Stimulated activated naive CD8-positive, alpha-beta T cell treated with anti-CD3 and anti-CD28 coated beads, Interleukin-15, Interleukin-2, amounts not matched to agents 100 U/mL and 50 U/mL, for 24 hours (primary cell): Measurements from ENCODE around the gene PALM.

Source experiments
- ATAC-seq: fragments of 150-1000 bp; cut with Tn5 transposase; one replicate; pipeline ENCODE4 v1.10.0; 2021
- DNase-seq: peaks from one replicate; pipeline ENCODE4 v3.0.0; 2021

Gene PALM

GRCh38 chr19:752652-753517 lies 44.1 kb downstream of the PALM start:
- no peak for DNase-seq
- no peak for ATAC-seq

- DNase-seq (no peak), ATAC-seq (no peak)
Measured at GRCh38 chr19:754530-754929, 45.8 kb downstream of the PALM start.

DNA sequence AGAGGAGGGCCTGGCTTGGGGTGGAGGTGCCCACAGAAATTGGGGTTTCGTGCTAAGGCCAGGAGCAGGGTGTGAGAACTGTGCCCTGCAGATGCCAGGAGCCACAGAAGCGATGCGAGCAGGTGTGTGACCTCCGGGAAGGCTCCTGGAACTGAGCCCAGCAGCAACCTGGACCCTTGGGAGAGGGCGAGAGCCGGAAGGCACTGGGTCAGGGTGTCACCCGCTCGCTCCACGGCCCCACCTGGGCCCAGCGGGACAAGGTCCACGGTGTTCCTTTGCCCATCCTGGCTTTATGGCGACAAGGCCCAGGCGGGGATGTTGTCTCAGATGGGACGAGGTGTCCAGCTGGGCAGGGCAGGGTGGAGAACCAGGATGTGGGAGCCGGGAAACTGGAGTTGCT lies 46.3 kb downstream of the PALM start:
- no peak for DNase-seq
- ATAC-seq, result no peak

DNA sequence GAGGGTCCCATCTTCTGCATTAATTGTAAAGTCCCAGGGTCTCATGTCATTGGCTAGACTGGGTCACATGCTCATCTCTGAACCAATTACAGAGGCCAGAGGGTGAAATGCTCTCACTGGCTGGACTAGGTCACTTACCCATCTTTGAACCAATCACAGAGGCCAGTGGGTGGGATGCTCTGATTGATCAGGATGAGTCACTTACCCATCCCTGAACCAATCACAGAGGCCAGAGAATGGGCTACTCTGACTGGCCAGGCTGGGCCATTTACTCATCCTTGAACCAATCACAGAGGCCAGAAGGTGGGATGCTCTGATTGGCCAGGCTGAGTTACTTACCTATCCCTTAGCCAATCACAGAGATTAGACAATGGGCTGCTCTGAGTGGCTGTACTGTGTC lies 47.5 kb downstream of the PALM start:
- ATAC-seq (peak; percentile 72), DNase-seq (peak; percentile 21)

DNA sequence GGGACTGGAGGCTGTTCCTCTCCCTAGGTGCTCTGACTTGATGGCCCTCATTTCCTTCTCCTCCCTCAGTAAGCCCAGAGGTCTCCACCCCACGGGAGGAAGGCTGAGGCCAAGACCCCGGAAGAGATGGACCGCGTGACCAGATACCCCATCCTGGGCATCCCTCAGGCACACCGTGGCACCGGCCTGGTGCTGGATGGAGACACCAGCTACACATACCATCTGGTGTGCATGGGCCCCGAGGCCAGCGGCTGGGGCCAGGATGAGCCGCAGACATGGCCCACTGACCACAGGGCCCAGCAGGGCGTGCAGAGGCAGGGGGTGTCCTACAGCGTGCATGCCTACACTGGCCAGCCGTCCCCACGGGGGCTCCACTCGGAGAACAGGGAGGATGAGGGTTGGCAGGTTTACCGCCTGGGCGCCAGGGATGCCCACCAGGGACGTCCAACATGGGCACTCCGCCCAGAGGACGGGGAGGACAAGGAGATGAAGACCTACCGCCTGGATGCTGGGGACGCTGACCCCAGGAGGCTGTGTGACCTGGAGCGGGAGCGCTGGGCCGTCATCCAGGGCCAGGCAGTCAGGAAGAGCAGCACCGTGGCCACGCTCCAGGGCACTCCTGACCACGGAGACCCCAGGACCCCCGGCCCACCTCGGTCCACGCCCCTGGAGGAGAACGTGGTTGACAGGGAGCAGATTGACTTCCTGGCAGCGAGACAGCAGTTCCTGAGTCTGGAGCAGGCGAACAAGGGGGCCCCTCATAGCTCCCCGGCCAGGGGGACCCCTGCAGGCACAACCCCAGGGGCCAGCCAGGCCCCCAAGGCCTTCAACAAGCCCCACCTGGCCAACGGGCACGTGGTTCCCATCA lies 48.3 kb downstream of the PALM start:
- ATAC-seq (no peak), DNase-seq (no peak)

DNA sequence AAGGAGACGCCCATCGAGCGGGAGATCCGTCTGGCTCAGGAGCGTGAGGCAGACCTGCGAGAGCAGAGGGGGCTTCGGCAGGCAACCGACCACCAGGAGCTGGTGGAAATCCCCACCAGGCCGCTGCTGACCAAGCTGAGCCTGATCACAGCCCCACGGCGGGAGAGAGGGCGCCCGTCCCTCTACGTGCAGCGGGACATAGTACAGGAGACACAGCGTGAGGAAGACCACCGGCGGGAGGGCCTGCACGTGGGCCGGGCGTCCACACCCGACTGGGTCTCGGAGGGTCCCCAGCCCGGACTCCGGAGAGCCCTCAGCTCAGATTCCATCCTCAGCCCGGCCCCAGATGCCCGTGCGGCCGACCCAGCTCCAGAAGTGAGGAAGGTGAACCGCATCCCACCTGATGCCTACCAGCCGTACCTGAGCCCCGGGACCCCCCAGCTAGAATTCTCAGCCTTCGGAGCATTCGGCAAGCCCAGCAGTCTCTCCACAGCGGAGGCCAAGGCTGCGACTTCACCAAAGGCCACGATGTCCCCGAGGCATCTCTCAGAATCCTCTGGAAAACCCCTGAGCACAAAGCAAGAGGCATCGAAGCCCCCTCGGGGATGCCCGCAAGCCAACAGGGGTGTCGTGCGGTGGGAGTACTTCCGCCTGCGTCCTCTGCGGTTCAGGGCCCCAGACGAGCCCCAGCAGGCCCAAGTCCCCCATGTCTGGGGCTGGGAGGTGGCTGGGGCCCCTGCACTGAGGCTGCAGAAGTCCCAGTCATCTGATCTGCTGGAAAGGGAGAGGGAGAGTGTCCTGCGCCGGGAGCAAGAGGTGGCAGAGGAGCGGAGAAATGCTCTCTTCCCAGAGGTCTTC lies 49.3 kb downstream of the PALM start:
- no peak for ATAC-seq
- DNase-seq, result no peak

DNA sequence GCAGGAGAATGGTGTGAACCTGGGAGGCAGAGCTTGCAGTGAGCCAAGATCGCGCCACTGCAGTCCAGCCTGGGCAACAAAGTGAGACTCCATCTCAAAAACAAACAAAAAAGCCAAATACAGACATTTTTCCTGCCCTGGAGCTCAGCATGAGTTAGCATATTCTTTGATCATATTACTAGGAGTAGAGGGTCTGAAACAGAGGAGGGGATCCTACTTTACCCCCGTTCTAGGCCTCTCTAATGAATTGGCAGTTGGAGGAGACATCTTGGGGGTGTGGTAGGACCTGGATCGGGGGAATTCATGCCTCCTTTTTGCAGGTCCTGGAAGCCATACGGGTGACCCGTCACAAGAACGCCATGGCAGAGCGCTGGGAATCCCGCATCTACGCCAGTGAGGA lies 54.4 kb downstream of the PALM start:
- no peak for DNase-seq
- no peak for ATAC-seq

DNA sequence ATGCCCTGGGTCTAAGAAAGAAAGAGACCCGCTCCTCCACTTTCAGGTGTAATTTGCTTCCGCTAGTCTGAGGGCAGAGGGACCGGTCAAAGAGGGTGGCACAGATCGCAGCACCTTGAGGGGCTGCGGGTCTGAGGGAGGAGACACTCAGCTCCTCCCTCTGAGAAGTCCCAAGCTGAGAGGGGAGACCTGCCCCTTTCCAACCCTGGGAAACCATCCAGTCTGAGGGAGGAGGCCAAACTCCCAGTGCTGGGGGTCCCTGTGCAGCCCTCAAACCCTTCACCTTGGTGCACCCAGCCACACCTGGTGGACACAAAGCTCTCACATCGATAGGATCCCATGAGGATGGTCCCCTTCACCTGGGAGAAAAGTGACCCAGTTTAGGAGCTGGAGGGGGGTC lies 55.1 kb downstream of the PALM start:
- ATAC-seq (no peak), DNase-seq (no peak)

DNA sequence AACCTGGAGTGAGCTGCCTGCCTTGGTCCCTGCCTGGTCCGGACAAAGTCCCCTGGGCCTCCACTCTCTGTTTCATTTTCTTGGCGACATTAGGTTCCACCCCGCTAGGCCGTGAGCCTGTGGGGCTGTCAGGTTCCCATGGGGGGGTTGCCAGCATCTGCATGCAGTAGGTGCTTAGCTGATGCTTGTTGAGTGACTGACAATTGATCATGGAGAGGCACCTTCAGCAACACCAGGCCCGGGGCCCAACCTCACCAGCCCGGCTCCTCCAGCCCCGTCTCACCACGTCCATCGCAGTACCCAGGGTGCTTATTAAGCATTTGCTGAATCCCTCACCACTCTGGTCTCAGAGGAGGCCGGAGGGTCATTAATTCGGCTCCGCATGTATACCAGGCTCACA lies 55.6 kb downstream of the PALM start:
- no peak for DNase-seq

GRCh38 chr19:765179-765738 lies 56.5 kb downstream of the PALM start:
- ATAC-seq, result no peak
- no peak for DNase-seq

More for the DNA sequence above, 55.6 kb downstream of the PALM start:
- ATAC-seq, result no peak

- DNase-seq, result no peak
Measured at GRCh38 chr19:768424-768823, 59.7 kb downstream of the PALM start.

GRCh38 chr19:769616-770015 lies 60.9 kb downstream of the PALM start:
- ATAC-seq (no peak), DNase-seq (no peak)

More at GRCh38 chr19:768424-768823, 59.7 kb downstream of the PALM start:
- ATAC-seq, result no peak

DNA sequence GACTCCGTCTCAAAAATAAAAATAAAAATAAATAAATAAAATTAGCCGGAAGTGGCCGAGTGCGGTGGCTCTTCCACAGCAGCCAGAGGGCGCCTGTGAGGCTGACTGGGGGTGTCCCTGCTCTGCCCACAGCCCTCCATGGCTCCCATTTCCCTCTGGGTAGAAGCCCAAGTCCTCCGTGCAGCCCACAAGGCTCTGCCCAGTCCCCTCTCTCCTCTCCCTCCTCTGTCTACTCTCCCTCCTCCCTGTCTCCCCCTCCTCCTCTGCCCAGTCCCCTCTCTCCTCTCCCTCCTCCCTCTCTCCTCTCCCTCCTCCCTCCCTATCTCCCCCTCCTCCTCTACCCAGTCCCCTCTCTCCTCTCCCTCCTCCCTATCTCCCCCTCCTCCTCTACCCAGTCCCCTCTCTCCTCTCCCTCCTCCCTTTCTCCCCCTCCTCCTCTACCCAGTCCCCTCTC lies 62.6 kb downstream of the PALM start:
- DNase-seq, result peak; percentile 57
- no peak for ATAC-seq

DNA sequence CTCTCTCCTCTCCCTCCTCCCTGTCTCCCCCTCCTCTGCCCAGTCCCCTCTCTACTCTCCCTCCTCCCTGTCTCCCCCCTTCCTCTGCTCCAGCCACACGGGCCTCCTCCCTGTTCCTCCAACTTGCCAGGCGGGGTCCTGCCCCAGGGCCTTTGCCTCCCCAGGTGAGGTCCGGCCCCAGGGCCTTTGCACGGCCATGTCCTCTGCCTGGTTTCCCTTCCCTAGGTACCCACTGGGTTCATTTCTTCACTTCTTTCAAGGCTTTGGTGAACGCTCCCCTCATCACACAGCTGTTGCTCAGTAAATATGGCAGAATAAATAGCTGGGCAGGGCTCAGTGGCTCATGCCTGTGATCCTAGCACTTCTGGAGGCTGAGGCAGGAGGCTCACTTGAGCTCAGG lies 63.3 kb downstream of the PALM start:
- ATAC-seq, result no peak
- DNase-seq, result no peak

DNA sequence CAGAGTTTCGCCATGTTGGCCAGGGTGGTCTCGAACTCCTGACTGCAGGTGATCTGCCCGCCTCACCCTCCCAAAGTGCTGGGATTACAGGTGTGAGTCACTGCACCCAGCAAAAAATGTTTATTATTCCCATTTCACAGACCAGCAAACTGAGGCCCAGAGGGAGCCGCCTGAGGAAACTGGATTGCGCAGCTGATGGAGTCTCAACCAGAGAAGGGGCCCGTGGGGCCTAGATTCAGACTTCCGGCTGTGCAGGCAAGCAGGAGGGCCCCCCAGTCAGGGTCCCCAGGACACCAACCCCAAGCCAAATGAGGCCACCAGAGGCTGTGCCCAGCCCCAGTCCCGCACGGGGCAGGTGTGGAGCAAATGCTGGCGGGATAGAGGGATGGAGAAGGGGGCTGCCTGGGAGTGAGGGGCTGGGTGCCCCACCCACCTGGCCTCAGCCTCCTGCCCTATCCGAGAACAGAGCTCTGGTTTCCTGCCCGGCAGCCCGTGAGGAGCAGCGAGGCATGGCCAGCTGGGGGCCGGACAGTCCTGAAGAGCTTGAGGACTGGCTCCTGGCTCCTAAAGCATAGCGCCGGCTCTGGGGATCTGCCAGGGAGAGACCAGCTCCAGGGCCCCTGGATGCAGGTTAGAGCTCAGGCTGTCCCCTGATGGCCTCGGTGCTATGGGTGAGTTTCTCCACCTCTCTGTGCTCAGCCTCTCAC lies 64.1 kb downstream of the PALM start:
- DNase-seq (no peak), ATAC-seq (no peak)

DNA sequence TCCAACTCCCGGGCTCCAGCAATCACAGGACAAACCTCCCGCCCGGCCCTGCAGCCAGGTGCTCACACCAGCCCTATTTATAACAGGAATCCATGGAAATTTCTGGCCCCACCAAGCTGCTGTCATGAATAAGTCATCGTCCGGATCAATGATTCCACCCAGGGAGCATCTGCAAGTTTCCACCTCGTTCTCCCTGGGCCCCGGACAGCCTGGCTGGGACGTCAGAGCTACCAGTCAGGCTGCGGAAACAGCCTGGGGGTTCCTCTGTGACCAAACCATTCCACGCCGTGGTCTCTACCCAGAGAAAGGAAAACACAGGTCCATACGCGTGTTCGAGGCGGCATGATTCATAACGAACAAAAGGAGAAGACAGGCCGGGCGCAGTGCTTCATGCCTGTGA lies 67.8 kb downstream of the PALM start:
- DNase-seq, result no peak
- no peak for ATAC-seq

DNA sequence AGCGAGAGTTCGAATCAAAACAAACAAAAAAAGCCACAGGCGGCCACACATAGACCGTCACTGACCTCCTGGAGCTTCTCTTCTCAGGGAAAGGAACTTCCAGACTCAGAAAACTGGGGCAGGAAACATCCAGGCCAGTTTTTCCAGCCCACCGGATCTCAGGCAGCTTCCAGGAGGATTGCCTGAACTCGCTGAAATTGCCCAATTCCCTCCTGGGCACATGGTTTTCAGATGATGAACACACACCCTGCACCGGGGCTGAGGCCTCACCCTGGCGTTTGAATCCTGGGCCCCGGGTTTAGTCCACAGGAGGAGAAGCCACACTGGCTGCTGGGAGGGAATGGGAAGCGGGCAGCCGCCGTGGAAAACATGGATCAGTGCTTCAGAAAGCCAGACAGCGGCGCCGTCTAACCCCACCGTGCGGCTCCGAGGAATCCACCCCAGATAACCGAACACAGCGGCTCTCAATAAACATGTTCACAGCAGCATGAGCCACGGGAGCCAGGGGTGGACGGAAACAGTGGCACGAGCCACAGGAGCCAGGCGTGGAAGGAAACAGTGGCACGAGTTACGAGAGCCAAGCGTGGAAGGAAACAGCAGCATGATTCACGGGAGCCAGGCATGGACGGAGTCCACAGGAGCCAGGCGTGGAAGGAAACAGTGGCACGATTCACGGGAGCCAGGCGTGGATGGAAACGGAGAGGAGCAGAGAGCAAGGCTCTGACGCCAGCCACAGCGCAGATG lies 70.3 kb downstream of the PALM start:
- no peak for DNase-seq

GRCh38 chr19:780935-781334 lies 72.2 kb downstream of the PALM start:
- ATAC-seq, result no peak

More for the DNA sequence above, 70.3 kb downstream of the PALM start:
- ATAC-seq, result no peak

DNA sequence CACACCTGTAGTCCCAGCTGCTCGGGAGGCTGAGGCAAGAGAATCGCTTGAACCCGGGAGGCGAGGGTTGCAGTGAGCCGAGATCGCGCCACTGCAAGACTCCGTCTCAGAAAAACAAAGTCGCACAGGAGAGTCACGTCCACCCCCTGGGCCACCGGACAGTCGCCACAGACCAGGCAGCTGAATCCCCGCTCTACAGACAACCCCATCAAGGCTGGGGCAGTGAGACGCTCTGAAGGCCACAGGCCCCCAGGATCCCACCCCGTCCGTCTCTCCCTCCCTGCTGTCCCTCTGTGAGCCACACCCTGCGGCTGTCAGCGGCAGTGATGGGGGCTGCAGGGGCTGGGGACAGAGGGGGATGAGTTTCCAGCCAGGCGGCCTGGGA lies 73.1 kb downstream of the PALM start:
- ATAC-seq (no peak), DNase-seq (no peak)

More at GRCh38 chr19:780935-781334, 72.2 kb downstream of the PALM start:
- no peak for DNase-seq

DNA sequence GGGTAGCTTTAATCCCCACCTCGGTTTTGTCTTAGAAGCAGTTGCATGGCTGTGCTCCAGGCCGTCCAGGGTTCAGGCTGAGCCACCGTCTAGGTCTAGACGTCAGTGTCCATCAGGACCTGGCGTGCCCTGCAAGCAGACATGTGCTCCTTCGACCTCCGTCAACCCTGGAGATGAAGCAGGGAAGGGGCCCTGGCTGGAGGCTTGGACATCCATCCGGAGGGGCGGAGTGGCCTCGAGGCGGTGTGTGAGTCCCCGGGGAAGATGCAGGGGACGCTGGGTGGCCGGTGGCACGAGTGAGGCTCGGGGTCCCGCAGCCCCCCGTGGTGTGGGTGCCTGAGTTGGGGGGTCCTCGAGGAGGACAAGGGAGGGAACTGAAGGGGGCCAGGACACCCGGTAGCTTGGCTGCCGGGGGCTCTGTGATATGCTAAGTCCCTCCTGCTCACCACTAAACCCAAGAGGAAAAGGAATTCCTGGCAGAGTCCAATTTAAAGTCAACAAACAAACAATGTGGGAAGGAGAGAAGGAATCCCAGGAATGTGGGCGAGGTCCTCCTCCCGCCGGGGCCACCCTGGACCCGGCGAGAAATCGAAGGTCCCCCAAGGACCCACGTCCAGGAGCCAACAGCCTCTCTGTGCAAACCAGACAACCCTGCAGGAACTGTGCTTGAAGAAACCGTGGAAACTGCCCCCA lies 73.6 kb downstream of the PALM start:
- DNase-seq, result no peak
- no peak for ATAC-seq
